Suppressor macrophage treated with lipopolysaccharide for 1 hour (primary cell): ENCODE data around the gene LRRC8B.
A peak's percentile ranks its signal among the peaks of the same experiment; 100 is the strongest.
"Not testable (repeated sequence)": the region's sequence is repeated elsewhere in the genome, so short reads cannot be mapped to it uniquely, and the experiment has no call there.

ENCODE experiments used
- DNase-seq, 3 donors: peaks; one replicate each; pipeline ENCODE4 v3.0.0-alpha.2; 2020 to 2022

LRRC8B gene

DNA sequence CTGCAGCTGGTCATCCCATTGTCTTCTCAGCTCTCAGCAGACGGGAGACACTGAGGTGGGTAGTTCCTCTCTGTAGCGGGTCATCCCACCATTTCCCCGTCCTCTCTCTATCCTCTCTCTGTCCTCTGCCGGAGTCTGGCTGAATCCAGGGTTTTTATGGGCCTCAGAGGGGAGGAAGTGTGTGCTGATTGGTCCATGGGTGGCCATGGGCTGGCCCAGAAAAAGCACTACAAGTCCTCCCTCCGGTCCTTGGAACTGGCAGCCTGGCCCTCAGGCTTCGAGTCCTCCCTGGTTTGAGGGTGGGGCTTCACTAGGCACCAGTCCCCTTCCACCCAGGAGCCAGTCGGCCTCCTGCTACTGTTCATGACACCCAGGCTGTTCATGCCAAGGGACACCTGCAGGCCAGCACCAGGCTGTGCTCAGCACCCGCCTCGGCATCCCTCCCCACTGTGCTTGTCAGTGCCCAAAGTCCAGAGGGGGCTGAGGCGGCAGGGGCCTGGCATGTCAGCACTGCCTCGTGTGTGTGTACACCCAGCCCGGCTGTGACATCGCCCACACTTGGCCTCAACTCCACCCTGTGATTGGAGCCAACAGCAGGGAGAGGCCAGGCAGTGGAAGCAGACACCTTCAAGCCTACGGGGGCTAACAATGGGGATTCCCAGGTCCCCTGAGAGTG lies 85.3 kb downstream of the LRRC8B start:
- no peak for DNase-seq

DNA sequence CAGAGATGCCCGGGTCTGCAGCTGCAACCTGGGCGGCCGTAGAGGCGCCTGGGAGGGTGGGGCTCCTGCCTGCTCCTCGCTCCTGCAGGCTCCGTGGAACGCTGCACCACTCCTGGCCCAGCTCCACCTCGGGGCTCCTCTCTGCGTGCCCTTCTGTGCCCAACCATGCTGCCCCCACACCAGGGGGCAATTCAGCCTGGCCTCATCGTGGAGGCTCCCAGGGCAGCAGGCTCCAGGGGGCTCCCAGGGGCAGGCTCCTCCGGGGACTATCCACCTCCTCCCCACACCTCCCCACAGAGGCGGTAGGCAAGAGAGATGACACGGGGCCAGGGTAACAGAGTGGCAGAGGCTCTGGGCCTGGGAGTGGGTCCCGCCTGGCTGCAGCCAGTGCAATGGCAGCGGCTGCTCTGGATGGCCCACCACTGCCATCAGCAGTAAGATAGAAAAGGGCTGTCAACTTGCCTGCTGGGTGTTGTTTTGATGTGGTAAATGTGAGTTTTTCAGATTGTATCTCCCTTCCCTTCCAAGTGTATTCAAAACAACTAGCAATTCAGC lies 85.9 kb downstream of the LRRC8B start:
- DNase-seq = no peak

DNA sequence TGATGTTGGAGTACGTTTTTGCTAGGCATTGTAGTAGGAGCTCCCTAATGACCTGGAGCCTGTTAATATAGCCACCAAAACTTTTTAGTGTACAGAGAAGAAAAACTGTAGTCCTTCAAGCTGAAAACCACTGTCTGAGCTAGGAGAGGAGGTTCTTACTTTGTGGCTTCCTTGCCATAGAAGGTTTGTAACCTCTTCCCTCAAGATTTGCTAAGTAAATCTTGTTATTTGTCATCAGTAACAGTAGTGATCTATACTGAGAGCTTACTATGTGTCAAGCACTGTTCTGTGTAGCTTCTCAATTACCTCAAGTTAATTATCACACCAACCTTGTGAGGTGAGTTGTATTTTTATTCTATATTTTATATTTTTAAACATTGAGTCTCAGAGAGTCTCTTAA lies 87.1 kb downstream of the LRRC8B start:
- DNase-seq = no peak

DNA sequence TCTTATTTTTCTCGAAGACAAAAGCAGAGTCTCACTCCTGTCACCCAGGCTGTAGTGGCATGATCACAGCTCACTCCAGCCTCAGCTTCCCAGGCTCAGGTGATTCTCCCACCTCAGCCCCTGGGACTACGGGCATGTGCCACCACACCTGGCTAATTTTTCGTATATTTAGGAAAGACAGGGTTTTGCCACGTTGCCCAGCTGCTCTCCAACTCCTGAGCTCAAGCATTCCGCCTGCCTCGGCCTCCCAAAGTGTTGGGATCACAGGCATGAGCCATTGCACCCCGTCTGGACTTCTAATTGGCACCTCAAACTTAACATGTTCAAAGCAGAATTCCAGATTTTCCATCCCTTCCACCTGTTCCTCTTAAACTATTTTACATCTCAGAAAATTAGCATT lies 89.3 kb downstream of the LRRC8B start:
- no peak for DNase-seq

DNA sequence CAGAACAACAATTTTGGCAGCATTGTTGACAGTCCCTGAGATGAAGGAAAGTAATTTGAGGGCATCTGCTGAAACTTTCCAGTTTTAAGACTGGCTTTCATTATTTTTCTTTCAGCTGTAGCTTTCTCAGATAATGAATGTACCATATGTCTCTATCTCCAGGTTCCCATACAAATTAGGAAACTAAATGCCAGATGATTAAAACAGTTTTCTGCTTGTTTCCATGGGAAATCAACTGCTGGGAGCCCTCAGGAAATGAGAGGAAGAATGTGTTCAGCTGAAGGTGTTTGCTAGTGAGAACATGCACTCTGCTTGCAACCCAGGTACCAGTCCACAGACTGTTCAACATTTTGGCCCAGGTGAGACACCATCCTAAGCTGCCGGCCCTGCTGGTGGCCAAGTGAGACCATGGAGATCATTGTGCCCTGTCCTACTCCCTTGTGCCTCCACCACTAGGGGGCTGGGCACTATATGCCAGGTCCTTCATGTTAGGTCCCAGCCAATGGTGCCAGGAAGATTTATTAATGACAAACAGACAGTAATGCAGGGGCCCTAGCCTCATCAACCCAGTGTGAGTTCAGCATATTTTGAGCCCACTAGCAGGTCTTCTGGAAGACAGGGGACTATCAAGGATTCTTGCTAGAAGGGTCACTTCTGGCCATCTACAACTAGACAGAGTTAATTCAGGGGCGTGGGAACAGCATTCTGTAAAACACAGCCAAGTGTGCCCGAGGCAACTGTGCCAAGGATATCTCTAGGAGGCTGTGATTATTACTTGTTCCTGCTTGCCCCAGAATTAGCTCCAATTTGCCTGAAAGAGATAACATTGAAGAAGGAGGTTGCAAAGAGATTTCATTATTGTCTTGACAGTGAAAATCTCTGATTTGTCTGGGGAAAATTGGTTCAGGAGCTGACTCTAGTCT lies 91.3 kb downstream of the LRRC8B start:
- peak; percentile 46 to 72 (median 56) for DNase-seq

DNA sequence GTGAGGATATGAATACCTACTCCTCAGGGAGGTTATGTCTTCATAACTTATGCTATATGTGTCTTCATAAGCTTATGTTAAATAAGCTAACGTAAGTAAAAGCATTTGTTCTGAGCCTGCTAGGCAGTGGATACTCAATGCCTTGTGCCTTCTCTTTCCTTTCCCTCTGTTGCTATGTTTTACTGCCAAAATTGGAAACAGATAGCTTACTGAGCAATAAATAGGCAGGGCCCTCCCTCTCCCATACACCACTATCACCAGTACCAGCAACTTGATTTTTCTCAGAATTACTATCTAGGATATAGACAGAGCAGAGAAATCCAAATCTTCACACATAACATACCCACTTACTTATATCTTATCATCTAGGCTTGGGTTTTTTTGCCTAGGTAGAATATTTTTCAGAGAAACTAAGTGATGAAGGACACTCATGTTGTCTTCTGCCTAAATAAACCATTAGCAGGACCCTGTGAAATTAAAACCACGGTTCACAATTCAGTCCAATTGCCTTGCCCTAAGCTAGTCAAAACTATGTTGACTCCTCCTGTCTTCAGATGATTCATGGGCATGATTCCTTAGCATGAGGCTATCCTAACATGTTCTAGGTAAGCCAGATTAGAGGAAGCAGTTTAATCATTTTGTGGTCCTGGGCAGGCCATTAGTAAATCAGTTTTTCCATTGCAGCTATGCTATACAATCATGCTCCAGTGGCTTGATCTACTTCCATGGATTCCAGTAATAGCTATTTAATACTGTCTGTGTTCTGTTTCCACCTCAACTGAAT lies 92.4 kb downstream of the LRRC8B start:
- no peak for DNase-seq

DNA sequence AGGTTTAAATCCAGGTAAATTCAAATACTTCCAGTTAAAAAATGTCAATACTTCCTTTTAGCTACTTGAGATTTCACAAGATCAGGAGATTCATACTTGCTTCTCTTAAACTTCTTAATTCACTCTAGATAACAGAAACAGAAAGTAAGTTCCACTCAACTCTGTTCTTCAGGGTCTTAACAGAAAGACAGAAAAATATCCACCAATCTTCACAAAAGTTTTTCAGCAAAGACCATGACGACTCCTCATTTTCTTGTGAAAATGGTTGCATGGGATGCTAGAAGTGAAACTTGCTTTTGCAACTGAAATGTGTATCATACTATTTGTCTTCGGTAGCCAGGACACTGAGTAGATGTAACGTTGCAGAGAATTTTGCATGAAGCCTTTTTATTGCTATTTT lies 96.0 kb downstream of the LRRC8B start:
- DNase-seq = peak; percentile 5 to 42 (median 24)

DNA sequence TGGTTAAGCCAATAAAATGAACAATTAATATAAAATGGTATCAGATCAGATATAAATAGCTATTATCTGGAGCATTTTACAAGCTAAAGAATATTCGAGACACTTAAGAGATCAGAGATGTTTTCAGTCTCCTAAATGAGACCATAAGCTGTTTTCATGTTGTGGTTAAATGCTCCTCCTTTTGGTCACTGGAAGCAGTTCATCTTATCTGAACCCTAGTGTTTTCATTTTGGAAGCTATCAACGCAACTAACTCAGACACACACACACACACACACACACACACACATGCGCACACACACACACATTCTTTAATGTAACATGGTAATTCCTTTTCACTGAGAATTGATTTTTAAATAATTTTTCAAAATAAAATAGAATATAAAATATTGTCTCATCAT lies 98.3 kb downstream of the LRRC8B start:
- DNase-seq = no peak

DNA sequence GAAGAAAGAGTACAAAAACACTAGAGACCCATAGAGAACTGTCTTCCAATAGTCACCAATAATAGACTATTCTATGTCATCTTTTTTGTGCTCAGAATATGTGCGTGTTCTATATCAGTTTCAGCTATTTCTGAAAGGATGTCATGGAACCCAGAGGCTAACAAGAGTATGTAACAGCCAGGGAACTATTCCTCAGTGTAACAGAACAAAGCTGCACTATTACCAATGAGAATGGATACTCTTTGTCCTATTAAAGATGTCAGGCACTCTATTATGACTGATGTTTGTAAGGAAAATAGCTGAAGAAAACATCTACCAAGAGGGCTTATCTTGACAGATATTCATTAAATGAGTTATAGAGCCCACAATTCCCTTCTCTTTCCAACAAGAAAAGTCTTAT lies 99.7 kb downstream of the LRRC8B start:
- no peak for DNase-seq

DNA sequence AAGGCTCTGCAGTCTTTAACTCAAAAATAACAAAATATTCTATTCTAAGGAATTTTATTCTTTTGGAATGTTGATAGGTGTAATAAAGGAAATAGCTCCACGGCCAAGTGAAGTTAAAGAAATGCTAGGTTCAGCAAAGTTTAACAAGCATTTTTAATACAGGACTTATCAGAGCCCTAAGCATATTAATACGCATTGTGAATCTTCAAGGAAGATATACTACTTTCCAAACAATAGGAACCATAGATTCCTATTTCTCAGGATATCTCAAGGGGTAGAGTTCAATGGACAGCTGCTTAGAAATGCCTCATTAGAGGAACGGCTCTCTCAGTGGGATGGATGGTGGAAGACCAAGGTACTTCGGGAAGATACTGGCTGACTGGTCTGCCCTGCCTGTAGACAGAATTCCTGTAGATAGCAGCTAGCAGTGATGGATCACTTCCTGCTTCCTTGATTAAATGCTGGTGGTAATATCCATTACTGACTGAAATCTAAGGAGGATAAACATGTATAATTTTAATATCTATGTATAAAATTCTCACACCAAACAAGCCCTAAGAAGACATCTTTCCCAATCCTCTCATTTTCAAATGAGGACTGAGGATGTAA lies 100.2 kb downstream of the LRRC8B start:
- DNase-seq = no peak

DNA sequence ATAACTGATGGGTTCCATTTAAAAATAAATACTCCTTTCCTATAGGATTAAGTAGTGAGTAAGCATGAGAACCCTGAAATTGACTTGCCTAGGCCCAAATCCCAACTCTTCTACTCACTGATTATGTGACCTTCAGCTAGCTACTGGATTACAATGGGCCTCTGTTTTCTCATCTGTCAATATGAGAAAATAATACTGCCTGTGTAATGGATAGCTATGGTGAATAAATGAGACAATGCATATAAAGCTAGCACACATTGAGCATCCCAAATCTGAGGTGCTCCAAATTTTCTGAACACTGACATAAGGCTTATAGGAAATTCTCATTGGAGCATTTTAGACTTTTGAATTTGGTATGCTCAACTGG lies 103.0 kb downstream of the LRRC8B start:
- no peak for DNase-seq

DNA sequence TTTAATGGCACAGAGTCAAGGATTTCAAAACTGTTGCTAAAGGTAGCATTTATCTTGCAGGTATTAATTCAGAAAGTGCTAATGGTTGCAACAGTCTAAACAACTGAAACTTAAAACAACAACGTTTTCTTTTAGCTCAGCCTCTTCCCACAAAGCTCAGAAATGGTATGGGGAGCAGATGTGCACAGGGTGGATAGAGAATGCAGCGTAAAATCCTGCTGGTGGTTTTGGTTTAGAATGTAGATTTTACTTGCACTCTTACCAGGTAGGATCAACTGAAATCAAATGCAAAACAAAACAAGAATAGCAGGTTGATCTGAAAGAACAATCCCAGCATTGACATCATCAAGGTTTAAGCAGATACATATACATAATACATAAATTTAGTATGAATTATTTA lies 104.5 kb downstream of the LRRC8B start:
- DNase-seq = no peak

DNA sequence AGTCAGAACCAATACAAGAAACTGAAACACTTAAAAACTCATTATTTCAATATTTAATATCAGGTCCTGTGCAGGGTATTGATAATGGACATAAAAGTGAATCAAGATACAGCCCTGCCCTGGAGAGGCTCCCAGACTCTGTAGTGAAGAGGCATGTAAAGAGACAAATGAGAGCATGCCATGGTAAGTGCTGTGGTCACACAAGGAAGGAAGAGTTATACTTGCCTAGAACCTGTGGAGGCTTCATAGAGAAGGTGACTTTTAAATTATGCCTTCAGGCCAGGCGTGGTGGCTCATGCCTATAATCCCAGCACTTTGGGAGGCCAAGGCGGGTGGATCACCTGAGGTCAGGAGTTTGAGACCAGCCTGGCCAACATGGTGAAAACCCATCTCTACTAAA lies 105.0 kb downstream of the LRRC8B start:
- not testable (repeated sequence) for DNase-seq

DNA sequence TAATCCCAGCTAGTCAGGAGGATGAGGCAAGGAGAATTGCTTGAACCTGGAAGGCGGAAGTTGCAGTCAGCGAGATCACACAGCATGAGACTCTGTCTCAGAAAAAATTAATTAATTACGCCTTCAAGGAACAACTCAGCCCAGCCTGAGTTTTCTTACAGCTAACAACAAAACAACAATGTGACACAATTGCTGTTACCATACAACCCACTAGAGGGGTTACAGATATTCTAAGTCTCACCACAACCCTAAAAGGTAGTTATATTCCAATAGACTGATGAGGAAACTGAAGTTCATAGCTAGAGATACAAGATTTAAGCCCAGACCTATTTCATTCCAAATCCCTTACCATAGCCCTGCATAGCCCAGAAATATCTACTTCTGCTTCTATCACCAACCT lies 105.4 kb downstream of the LRRC8B start:
- no peak for DNase-seq

DNA sequence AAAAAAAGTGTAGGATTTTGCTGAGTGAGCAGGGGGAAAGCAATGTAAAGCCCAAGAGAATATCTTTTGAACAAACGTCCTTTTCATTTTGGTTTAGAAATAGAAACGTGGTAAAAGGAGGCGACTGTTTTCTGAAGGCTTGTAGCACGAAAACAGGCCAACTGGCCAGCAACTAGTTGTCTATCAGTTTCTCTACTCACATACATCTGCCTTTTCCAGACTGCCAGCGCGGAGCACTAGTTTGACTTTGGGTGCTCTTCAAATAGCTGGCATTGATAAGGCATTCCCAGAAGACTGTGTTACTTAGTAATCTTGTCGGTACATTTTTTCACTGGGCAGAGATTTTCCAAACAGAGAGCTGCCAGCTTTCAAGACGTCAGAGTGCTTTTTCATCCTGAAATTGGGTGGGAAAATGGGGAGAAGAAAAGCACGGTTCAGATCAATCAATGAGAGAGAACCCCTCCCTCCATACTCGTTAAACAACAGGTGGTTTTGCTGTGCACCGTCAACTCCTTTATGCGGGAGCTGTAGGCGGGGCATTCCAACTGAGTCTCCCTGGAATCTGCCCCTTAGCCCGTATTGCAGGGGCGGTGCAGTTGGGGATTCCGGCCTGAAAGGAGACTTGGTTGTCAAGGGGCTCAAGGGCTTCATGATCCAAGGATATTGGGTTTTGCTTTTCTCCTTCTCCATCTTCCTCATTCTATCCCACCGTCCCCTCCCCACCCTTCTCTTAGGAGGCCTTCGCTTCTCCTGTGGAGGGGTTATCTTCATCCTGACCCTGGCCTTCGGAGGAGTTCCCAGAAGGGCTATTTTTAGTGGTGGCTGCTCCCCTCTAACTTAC lies 107.4 kb downstream of the LRRC8B start:
- peak in 1 of 3 donors; percentile 10 for DNase-seq

DNA sequence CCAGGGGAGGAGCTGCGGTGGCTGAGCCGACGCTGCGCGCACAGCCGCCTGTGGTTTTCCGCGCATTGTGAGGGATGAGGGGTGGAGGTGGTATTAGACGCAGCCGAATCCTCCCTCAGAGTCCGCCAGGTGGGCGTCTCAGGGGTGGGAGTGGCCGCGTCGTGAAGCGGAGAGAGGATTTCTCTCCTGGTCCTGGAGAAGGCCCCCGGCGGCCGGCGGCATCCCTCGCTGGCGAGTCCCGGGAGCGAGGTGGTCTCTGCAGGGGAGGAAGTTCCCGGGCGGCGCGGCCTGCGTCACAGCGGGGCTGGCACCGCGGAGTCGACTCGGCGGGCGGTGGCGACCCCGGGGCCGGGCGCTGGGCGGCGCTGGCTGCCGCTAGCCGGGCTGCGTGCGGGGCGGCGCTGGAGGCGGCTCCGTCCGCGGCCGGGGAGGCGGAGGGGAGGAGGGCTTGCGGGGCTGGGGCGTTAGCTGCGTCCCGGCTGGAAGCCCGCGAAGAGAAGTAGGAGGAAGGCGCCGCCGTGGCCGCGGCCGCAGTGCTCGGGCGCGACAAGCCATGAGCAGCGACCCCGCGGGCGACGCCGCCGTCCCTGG lies 108.1 kb downstream of the LRRC8B start, which contains the start of gene LRRC8C:
LRRC8C (plus strand) TSS at position 464 of the 591 bp plus-strand sequence. CDS start 53,354 bp downstream, outside the sequence.
- DNase-seq = peak; percentile 86 to 96 (median 94)

DNA sequence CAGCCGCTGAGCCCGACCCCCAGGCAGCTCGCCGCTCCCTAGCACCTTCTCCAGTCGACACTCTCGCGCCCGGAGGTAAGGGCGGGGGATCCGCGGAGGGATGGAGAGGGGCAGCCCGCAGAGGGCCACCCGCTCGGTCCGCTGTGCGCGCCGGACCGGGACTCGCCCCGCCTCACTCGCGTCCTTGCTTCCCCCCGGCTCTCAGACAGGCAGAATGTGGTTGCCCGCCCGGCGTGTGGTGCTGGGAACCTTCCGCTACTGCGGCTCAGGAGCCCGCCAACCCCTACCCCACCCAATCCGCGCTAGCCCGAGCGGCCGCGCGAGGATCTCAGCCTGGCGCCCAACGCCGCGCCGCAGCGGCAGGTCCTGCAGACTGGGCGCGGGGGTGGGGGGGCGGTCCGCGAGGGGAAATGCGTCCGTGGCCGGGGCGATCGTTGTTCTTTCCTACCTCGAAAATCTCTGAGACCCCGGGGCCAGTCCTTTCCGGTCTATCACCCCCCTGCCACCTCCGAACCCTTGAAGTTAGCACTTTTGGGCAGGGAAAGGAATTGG lies 108.7 kb downstream of the LRRC8B start:
- DNase-seq = peak; percentile 44 to 76 (median 63)

DNA sequence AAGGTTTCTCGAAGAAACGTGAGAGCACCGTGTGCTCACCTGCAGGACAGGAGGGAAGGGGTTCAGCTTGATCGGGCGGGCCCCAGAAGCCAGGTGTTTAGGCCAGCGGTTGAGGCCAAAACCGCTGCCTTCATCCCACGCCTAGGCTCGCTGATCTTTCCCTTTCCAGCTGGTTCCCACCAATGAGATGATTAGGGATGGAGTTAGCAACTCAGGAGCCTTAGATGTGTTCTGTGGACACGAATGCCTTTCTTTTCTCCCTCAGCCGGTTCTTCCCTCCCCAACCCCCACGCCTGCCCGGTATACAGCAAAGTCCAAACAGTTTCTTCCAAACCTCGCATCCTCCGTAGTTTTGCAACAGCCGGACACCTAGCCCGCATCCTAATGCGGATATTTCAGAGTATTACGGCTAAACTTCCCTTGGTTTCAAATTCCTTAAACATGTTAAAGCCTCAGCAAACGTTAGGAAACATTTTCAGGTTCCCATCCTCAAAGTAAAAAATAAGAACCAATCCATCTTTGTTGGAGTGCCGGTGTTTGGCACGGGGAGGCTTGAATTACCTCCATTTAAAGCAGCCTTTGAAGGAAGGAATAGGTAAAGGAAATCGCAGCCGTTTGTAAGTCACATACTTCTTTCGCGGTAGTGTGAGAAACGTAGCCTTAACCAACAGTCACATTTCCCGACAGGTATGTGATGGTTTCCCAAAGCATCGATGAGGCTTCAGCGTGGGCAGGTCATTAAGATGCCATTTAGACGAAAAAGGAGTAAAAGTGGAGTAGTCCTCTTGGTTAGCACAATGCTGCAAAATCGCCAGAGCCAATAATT lies 109.4 kb downstream of the LRRC8B start:
- peak in 1 of 3 donors; percentile 31 for DNase-seq
